WTC11 (cell line): ENCODE measurements around the gene CAPN7.

Experiments
- CBFB ChIP-seq: sonication (generic); formaldehyde crosslinking; IDR thresholded peaks from 2 replicates; pipeline ENCODE4 v1.8.1; 2022; ENCODE audit warnings: mild to moderate bottlenecking, low read depth, missing genetic modification reagents
- CTCF ChIP-seq: fragments of 200-600 bp; IDR thresholded peaks from 2 replicates; pipeline ENCODE4 v1.8.0; 2022; ENCODE audit warnings: antibody characterized with exemption
- ESRRA ChIP-seq: sonication (generic); formaldehyde crosslinking; IDR thresholded peaks from 2 replicates; pipeline ENCODE4 v1.8.1; 2022; ENCODE audit warnings: mild to moderate bottlenecking, missing genetic modification reagents, borderline replicate concordance
- KAT7 ChIP-seq: sonication (generic); formaldehyde crosslinking; IDR thresholded peaks from 2 replicates; pipeline ENCODE4 v1.8.1; 2023; ENCODE audit warnings: missing genetic modification reagents, mild to moderate bottlenecking, borderline replicate concordance
- MYBL2 ChIP-seq: sonication (generic); formaldehyde crosslinking; IDR thresholded peaks from 2 replicates; pipeline ENCODE4 v1.8.1; 2023; ENCODE audit warnings: mild to moderate bottlenecking, moderate library complexity, missing genetic modification reagents
- NFYB ChIP-seq: sonication (generic); formaldehyde crosslinking; conservative IDR thresholded peaks from 2 replicates; pipeline ENCODE4 v1.8.0; 2022; ENCODE audit warnings: low read depth, missing genetic modification reagents
- NR3C1 ChIP-seq: sonication (generic); formaldehyde crosslinking; conservative IDR thresholded peaks from 2 replicates; pipeline ENCODE4 v1.8.1; 2023; ENCODE audit warnings: low read depth, mild to moderate bottlenecking, missing genetic modification reagents
- TEAD4 ChIP-seq: sonication (generic); formaldehyde crosslinking; IDR thresholded peaks from 2 replicates; pipeline ENCODE4 v1.8.0; 2022; ENCODE audit warnings: mild to moderate bottlenecking, missing genetic modification reagents
- ZNF263 ChIP-seq: sonication (generic); formaldehyde crosslinking; IDR thresholded peaks from 2 replicates; pipeline ENCODE4 v1.8.1; 2022; ENCODE audit warnings: low read depth, mild to moderate bottlenecking, moderate library complexity, missing genetic modification reagents
- TF ChIP-seq, protein P1 (sequence below): sonication (generic); formaldehyde crosslinking; IDR thresholded peaks from 2 replicates; pipeline ENCODE4 v1.8.0; 2023; ENCODE audit warnings: missing genetic modification reagents

GRCh38 chr3:15264486-15264885 lies 58.4 kb downstream of the CAPN7 start:
- no peak for TF ChIP-seq CTCF
- TF ChIP-seq, protein P1, sequence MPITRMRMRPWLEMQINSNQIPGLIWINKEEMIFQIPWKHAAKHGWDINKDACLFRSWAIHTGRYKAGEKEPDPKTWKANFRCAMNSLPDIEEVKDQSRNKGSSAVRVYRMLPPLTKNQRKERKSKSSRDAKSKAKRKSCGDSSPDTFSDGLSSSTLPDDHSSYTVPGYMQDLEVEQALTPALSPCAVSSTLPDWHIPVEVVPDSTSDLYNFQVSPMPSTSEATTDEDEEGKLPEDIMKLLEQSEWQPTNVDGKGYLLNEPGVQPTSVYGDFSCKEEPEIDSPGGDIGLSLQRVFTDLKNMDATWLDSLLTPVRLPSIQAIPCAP (CRISPR knock-in tag): no peak
- TF ChIP-seq MYBL2 (CRISPR knock-in tag): no peak
- no peak for TF ChIP-seq KAT7 (CRISPR knock-in tag)
- no peak for TF ChIP-seq CBFB
- TF ChIP-seq ESRRA (CRISPR knock-in tag): no peak
- no peak for TF ChIP-seq ZNF263
- TF ChIP-seq NFYB (CRISPR knock-in tag): no peak
- TF ChIP-seq NR3C1 (CRISPR knock-in tag): no peak
- TF ChIP-seq TEAD4: no peak
